DND-41 (cell line): ENCODE measurements around the gene GTF2IRD1.
A peak's percentile ranks its signal among the peaks of the same experiment; 100 is the strongest.
"Not testable (repeated sequence)": the region's sequence is repeated elsewhere in the genome, so short reads cannot be mapped to it uniquely, and the experiment has no call there.

Experiments
- ATAC-seq: fragments of 200-7000 bp; cut with Tn5 transposase; 3 replicates; pipeline ENCODE4 v1.9.1; 2021; ENCODE audit warnings: low read depth; ENCODE audit not compliant: insufficient read depth
- DNase-seq: peaks from one replicate; pipeline ENCODE4 v3.0.0-alpha.2; 2020
- H2AFZ ChIP-seq: 2 replicates; pipeline ENCODE4 v1.6.0; 2012; ENCODE audit warnings: low read depth, low read length
- H3K27ac ChIP-seq: 2 replicates; pipeline ENCODE4 v1.5.1; 2012; ENCODE audit warnings: low read length, inconsistent platforms
- H3K27me3 ChIP-seq: fragments of 200-600 bp; sonication (generic); 2 replicates; pipeline ENCODE4 v1.6.0; 2012; ENCODE audit warnings: low read length, mild to moderate bottlenecking, inconsistent platforms; ENCODE audit not compliant: insufficient read depth, poor library complexity
- H3K36me3 ChIP-seq: 2 replicates; pipeline ENCODE4 v1.5.1; 2012; ENCODE audit warnings: low read length, inconsistent platforms; ENCODE audit not compliant: insufficient read depth
- H3K4me1 ChIP-seq: 2 replicates; pipeline ENCODE4 v1.5.1; 2012; ENCODE audit warnings: mild to moderate bottlenecking, low read length; ENCODE audit not compliant: insufficient read depth
- H3K4me2 ChIP-seq: 2 replicates; pipeline ENCODE4 v1.6.0; 2012; ENCODE audit warnings: mild to moderate bottlenecking, moderate library complexity, low read length, inconsistent platforms; ENCODE audit not compliant: insufficient read depth
- H3K4me3 ChIP-seq, 2 experiments: fragments of 200-600 bp in 1 of 2; shearing (Covaris generic) in 1 of 2; 2 replicates each; pipeline ENCODE4 v1.5.1; 2012 to 2016; ENCODE audit warnings: inconsistent platforms in 2 of 2, low read length in 2 of 2, mild to moderate bottlenecking in 2 of 2, low read depth in 1 of 2, moderate library complexity in 1 of 2
- H3K79me2 ChIP-seq: 2 replicates; pipeline ENCODE4 v1.6.0; 2012; ENCODE audit warnings: low read length, inconsistent platforms; ENCODE audit not compliant: insufficient read depth
- H3K9ac ChIP-seq: 2 replicates; pipeline ENCODE4 v1.6.0; 2012; ENCODE audit warnings: low read depth, mild to moderate bottlenecking, inconsistent platforms, low read length, moderate library complexity
- H3K9me3 ChIP-seq: 2 replicates; pipeline ENCODE4 v1.5.1; 2012; ENCODE audit warnings: low read length, moderate library complexity, mild to moderate bottlenecking, inconsistent platforms; ENCODE audit not compliant: insufficient read depth, severe bottlenecking
- H4K20me1 ChIP-seq: 2 replicates; pipeline ENCODE4 v1.6.0; 2012; ENCODE audit warnings: low read length; ENCODE audit not compliant: insufficient read depth
- EZH2 ChIP-seq: IDR thresholded peaks from 3 replicates; pipeline ENCODE4 v1.6.1; 2012; ENCODE audit warnings: borderline replicate concordance, low read depth, mild to moderate bottlenecking, moderate library complexity, low read length, inconsistent platforms; ENCODE audit not compliant: severe bottlenecking
- TF ChIP-seq, protein P1 (sequence below): IDR thresholded peaks from 2 replicates; pipeline ENCODE4 v1.5.1; 2012; ENCODE audit warnings: borderline replicate concordance, low read length, moderate library complexity, mild to moderate bottlenecking; ENCODE audit not compliant: poor library complexity, severe bottlenecking; ENCODE audit errors: extremely low read depth

Gene GTF2IRD1

DNA sequence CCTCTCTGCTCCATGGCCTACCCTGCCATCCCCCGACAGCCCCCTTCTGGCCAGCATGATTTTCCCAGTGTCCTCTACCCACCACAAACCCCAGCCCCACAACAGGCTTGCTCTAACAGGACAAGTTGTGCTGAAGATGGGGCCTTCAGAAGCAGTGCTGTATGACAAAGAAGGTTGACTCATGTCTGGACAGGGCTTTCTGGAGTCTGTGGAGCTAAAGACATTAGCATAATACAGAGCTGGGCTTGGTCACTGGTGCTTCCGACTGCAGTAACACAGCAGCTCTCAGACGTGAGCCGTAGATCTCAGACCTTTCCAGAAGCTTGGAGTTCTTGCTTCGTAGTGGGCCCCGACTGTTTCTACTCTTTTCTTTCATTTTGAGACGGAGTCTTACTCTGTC is 100.5 kb downstream of the GTF2IRD1 start:
- DNase-seq (no peak), ATAC-seq (no peak)
- Histone ChIP-seq H3K4me2 (no peak overlapping the region), H3K27me3 (no peaks in the 10 kb centered on the region), H3K4me1 (no peaks in the 10 kb centered on the region), H4K20me1 (no peaks in the 10 kb centered on the region), H3K9ac (no peak overlapping the region), H3K4me3 (no peak overlapping the region), H3K79me2 (no peaks in the 10 kb centered on the region), H2AFZ (no peak overlapping the region), H3K27ac (no peak overlapping the region), H3K36me3 (peaks cover 8% of the 10 kb centered on the region), H3K9me3 (no peaks in the 10 kb centered on the region)
- TF ChIP-seq, protein P1, sequence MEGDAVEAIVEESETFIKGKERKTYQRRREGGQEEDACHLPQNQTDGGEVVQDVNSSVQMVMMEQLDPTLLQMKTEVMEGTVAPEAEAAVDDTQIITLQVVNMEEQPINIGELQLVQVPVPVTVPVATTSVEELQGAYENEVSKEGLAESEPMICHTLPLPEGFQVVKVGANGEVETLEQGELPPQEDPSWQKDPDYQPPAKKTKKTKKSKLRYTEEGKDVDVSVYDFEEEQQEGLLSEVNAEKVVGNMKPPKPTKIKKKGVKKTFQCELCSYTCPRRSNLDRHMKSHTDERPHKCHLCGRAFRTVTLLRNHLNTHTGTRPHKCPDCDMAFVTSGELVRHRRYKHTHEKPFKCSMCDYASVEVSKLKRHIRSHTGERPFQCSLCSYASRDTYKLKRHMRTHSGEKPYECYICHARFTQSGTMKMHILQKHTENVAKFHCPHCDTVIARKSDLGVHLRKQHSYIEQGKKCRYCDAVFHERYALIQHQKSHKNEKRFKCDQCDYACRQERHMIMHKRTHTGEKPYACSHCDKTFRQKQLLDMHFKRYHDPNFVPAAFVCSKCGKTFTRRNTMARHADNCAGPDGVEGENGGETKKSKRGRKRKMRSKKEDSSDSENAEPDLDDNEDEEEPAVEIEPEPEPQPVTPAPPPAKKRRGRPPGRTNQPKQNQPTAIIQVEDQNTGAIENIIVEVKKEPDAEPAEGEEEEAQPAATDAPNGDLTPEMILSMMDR = no peak
- no peak for TF ChIP-seq EZH2

GRCh38 chr7:74560086-74560719 is 106.5 kb downstream of the GTF2IRD1 start:
- ATAC-seq = peak; percentile 71
- no peak overlapping the region for H3K9ac ChIP-seq

GRCh38 chr7:74561898-74562613 is 108.3 kb downstream of the GTF2IRD1 start:
- TF ChIP-seq, protein P1 = no peak
- TF ChIP-seq EZH2 = no peak
- peaks cover 11% of the 10 kb centered on the region for H3K36me3 ChIP-seq
- no peaks in the 10 kb centered on the region for H3K4me1 ChIP-seq
- ATAC-seq (no peak), DNase-seq (no peak)
- H3K27ac ChIP-seq = no peak overlapping the region
- H2AFZ ChIP-seq = no peak overlapping the region
- no peak overlapping the region for H3K4me3 ChIP-seq
- no peaks in the 10 kb centered on the region for H4K20me1 ChIP-seq
- H3K79me2 ChIP-seq = no peaks in the 10 kb centered on the region
- no peak overlapping the region for H3K9ac ChIP-seq
- H3K27me3 ChIP-seq = no peaks in the 10 kb centered on the region
- no peaks in the 10 kb centered on the region for H3K9me3 ChIP-seq
- no peak overlapping the region for H3K4me2 ChIP-seq

More at GRCh38 chr7:74560086-74560719, 106.5 kb downstream of the GTF2IRD1 start:
- Histone ChIP-seq H3K9me3 (no peaks in the 10 kb centered on the region), H3K4me2 (no peak overlapping the region), H2AFZ (no peak overlapping the region), H4K20me1 (no peaks in the 10 kb centered on the region), H3K27me3 (no peaks in the 10 kb centered on the region), H3K4me3 (no peak overlapping the region), H3K79me2 (no peaks in the 10 kb centered on the region), H3K4me1 (no peaks in the 10 kb centered on the region), H3K36me3 (peaks cover 11% of the 10 kb centered on the region), H3K27ac (no peak overlapping the region)
- peak; percentile 39 for DNase-seq
- no peak for TF ChIP-seq EZH2
- TF ChIP-seq, protein P1 = no peak

- H3K4me1 ChIP-seq, DNase-seq, H4K20me1 ChIP-seq, H2AFZ ChIP-seq, H3K9me3 ChIP-seq, H3K27ac ChIP-seq, ATAC-seq, H3K79me2 ChIP-seq, H3K4me2 ChIP-seq, H3K27me3 ChIP-seq, H3K4me3 ChIP-seq, H3K36me3 ChIP-seq, H3K9ac ChIP-seq: not testable (repeated sequence)
Observed at GRCh38 chr7:74563639-74564038, 109.9 kb downstream of the GTF2IRD1 start.
